A549 (cell line): ENCODE measurements around the gene ADAD2. TPM values are rescaled to one million over a fixed set of nuclear protein-coding genes. Genes with fewer than 3 reads are reported as not detected.

Source experiments
- ATAC-seq, 2 experiments: fragments of 200-7000 bp in 1 of 2; fragments of >200 bp in 1 of 2; cut with Nextera tagmentation in 1 of 2; cut with Tn5 transposase in 1 of 2; 3 replicates each; pipeline versions ENCODE4 v1.8.0 to v1.9.1; 2018 to 2020; ENCODE audit warnings: mild to moderate bottlenecking in 1 of 2, moderate library complexity in 1 of 2
- CTCF ChIA-PET: fragments of 300-600 bp; sonication (Branson Sonifier 250); formaldehyde crosslinking; extraction: SDS; loops from one replicate; lab custom pipeline; 2021; ENCODE audit warnings: antibody characterized with exemption, inconsistent platforms; lab: Yijun Ruan, JAX
- POLR2A ChIA-PET: fragments of 350-600 bp; formaldehyde crosslinking; extraction: SDS; loops from one replicate; lab custom pipeline; 2021; ENCODE audit warnings: antibody characterized with exemption, inconsistent platforms; lab: Yijun Ruan, JAX
- DNase-seq, 2 experiments: peaks; one replicate each; pipeline versions ENCODE4 v3.0.0 to v3.0.0-alpha.2; 2011 to 2016; ENCODE audit warnings: low read depth in 1 of 2, low spot score in 1 of 2
- FAIRE-seq: peaks from 2 replicates; lab custom pipeline; 2011; peaks lifted over from hg19 to GRCh38; lab: Jason Lieb, UNC
- H3K27ac ChIP-seq, 2 experiments: fragments of >200 bp; sonication (Bioruptor Twin); formaldehyde crosslinking; 3 replicates each; pipeline ENCODE4 v1.5.1; 2016 to 2017
- H3K4me1 ChIP-seq: fragments of >200 bp; sonication (Bioruptor Twin); formaldehyde crosslinking; 3 replicates; pipeline ENCODE4 v1.6.1; 2016
- H3K4me2 ChIP-seq: fragments of >200 bp; sonication (Bioruptor Twin); formaldehyde crosslinking; 3 replicates; pipeline ENCODE4 v1.6.1; 2016
- H3K4me3 ChIP-seq: fragments of >200 bp; sonication (Bioruptor Twin); formaldehyde crosslinking; 3 replicates; pipeline ENCODE4 v1.5.1; 2016
- H3K9me3 ChIP-seq: fragments of >200 bp; sonication (Bioruptor Twin); formaldehyde crosslinking; 3 replicates; pipeline ENCODE4 v1.6.1; 2016
- CBX8 ChIP-seq: fragments of 200-600 bp; sonication (generic); IDR thresholded peaks from 2 replicates; pipeline ENCODE4 v1.6.1; 2016
- CHD2 ChIP-seq: fragments of 150-350 bp; IDR thresholded peaks from 2 replicates; pipeline ENCODE4 v1.6.1; 2014; ENCODE audit warnings: low read length; ENCODE audit not compliant: partially characterized antibody
- EHMT2 ChIP-seq: fragments of 200-600 bp; sonication (generic); IDR thresholded peaks from 2 replicates; pipeline ENCODE4 v1.6.1; 2016; ENCODE audit warnings: antibody characterized with exemption, low read depth, mild to moderate bottlenecking, moderate library complexity
- ESRRA ChIP-seq: fragments of 150-350 bp; IDR thresholded peaks from 2 replicates; pipeline ENCODE4 v1.6.1; 2014; ENCODE audit warnings: mild to moderate bottlenecking, low read length, borderline replicate concordance
- FOSB ChIP-seq: fragments of 250-450 bp; sonication (Bioruptor Pico); IDR thresholded peaks from 2 replicates; pipeline ENCODE4 v1.5.0; 2020; ENCODE audit warnings: mild to moderate bottlenecking, moderate library complexity
- JUNB ChIP-seq: fragments of >200 bp; sonication (Bioruptor Twin); formaldehyde crosslinking; IDR thresholded peaks from 2 replicates; pipeline ENCODE4 v1.6.1; 2016
- KDM1A ChIP-seq: fragments of 200-600 bp; sonication (generic); IDR thresholded peaks from 2 replicates; pipeline ENCODE4 v1.6.1; 2016; ENCODE audit warnings: low read depth, mild to moderate bottlenecking
- NR3C1 ChIP-seq: fragments of >200 bp; sonication (Bioruptor Twin); formaldehyde crosslinking; IDR thresholded peaks from 3 replicates; pipeline ENCODE4 v1.6.1; 2017
- POLR2AphosphoS2 ChIP-seq: conservative IDR thresholded peaks from 2 replicates; pipeline ENCODE4 v1.6.1; 2012; ENCODE audit warnings: low read length, improper control_type of control experiment, inconsistent platforms
- RARB ChIP-seq: fragments of 250-450 bp; sonication (Bioruptor Pico); IDR thresholded peaks from 2 replicates; pipeline ENCODE4 v1.8.0; 2021; ENCODE audit warnings: mild to moderate bottlenecking, moderate library complexity
- RCOR1 ChIP-seq: fragments of 150-350 bp; IDR thresholded peaks from 2 replicates; pipeline ENCODE4 v1.6.1; 2014; ENCODE audit warnings: antibody characterized with exemption, low read length, low read depth
- TP53 ChIP-seq: fragments of 250-450 bp; sonication (Bioruptor Pico); IDR thresholded peaks from 2 replicates; pipeline ENCODE4 v1.5.0; 2021; ENCODE audit warnings: mild to moderate bottlenecking, moderate library complexity
- USF2 ChIP-seq: fragments of 450-650 bp; IDR thresholded peaks from 2 replicates; pipeline ENCODE4 v1.6.1; 2014; ENCODE audit warnings: antibody characterized with exemption
- ZC3H11A ChIP-seq: fragments of 450-650 bp; IDR thresholded peaks from 2 replicates; pipeline ENCODE4 v1.6.1; 2014; ENCODE audit warnings: antibody characterized with exemption, mild to moderate bottlenecking
- ZSCAN20 ChIP-seq: fragments of 250-450 bp; sonication (Bioruptor Pico); IDR thresholded peaks from 2 replicates; pipeline ENCODE4 v1.8.0; 2022; ENCODE audit warnings: mild to moderate bottlenecking, moderate library complexity
- WGBS: methylation state at CpG from one replicate; pipeline ENCODE4 v1.1.6; 2017; ENCODE audit errors: missing lambda C conversion rate; 5-methylcytosine and 5-hydroxymethylcytosine counted together
- polyA plus RNA-seq, 4 experiments: library from polyadenylated mRNA; depleted of rRNA in 3 of 4; stranded (reverse); fragments of >200 nt; fragmentation: RNase III in 1 of 4; extraction: RNeasy Plus Mini Kit Qiagen cat#74134 plus additional on column Dnase treatment in 1 of 4; gene quantifications; 2 replicates in 3 of 4; 3 replicates in 1 of 4; pipeline ENCODE4 v1.2.3, GENCODE V29; 2011 to 2017
- TF ChIP-seq, protein P1 (sequence below): fragments of >200 bp; sonication (Bioruptor Twin); formaldehyde crosslinking; IDR thresholded peaks from 2 replicates; pipeline ENCODE4 v1.6.1; 2016
- TF ChIP-seq, protein P2 (sequence below): fragments of 250-450 bp; sonication (Bioruptor Pico); IDR thresholded peaks from 2 replicates; pipeline ENCODE4 v1.5.0; 2020; ENCODE audit warnings: low read depth, mild to moderate bottlenecking, moderate library complexity

Gene ADAD2
- polyA plus RNA-seq, 2 of the 4 experiments (the other 2 are of a cell fraction): not detected

GRCh38 chr16:84181144-84181915 is 9.6 kb upstream of the ADAD2 start:
- peaks cover 25% of the 10 kb centered on the region for H3K4me1 ChIP-seq
- H3K4me2 ChIP-seq: no peak overlapping the region
- WGBS: 86% methylated on average over 32 of the region's 41 CpGs
- DNase-seq: no peak
- ChIA-PET CTCF (interaction anchor here (0.9 to 11.7 kb wide), 6 partner anchors 9 to 303 kb away, joined by 3 to 92 read pairs (median 26); partner anchors contain the start of gene MBTPS1), POLR2A (no interaction called here)
- no peak for TF ChIP-seq USF2
- no peak for TF ChIP-seq ZSCAN20
- ATAC-seq: no peak
- H3K9me3 ChIP-seq: no peaks in the 10 kb centered on the region
- H3K27ac ChIP-seq: no peak overlapping the region
- FAIRE-seq: no peak
- no peak overlapping the region for H3K4me3 ChIP-seq

DNA sequence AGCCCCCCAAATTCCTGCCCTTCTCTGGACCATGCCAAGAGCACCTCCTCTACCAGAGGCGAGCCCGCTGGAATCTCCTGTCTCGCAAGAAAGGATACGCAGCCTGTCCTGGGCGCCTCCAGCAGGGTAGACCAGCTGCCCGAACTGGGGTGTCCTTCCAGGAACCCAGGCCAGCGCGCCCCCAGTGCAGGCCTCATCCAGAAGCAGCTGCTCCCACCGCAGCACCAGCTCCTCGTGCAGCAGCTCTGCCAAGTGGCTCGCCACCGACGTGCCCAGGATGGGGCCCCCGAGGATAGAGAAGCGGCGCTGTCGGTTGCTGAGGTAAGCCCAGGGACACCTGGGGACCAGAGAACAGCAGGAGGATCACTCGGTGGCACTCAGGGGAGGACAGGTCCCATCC is 8.9 kb upstream of the ADAD2 start:
- POLR2A ChIA-PET: no interaction called here

GRCh38 chr16:84182680-84183571 is 8.0 kb upstream of the ADAD2 start:
- ATAC-seq (no peak), FAIRE-seq (no peak), DNase-seq (no peak)
- peaks cover 9% of the 10 kb centered on the region for H3K4me1 ChIP-seq
- POLR2A ChIA-PET: no interaction called here
- CTCF ChIA-PET: interaction anchor here (0.6 to 11.7 kb wide), 21 partner anchors 11 to 434 kb away, joined by 3 to 92 read pairs (median 5); no protein-coding TSS in a partner anchor
- no peak overlapping the region for H3K4me3 ChIP-seq
- H3K27ac ChIP-seq: no peak overlapping the region
- 85% methylated on average over 19 of the region's 26 CpGs for WGBS
- H3K4me2 ChIP-seq: no peak overlapping the region
- H3K9me3 ChIP-seq: no peaks in the 10 kb centered on the region
- TF ChIP-seq CHD2 (no peak), KDM1A (no peak)

More for the DNA sequence above, 8.9 kb upstream of the ADAD2 start:
- no peak overlapping the region for H3K27ac ChIP-seq
- no peak for TF ChIP-seq JUNB
- TF ChIP-seq ZC3H11A: no peak
- TF ChIP-seq EHMT2: no peak
- TF ChIP-seq, protein P1, sequence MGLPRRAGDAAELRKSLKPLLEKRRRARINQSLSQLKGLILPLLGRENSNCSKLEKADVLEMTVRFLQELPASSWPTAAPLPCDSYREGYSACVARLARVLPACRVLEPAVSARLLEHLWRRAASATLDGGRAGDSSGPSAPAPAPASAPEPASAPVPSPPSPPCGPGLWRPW: no peak
- no peak for TF ChIP-seq NR3C1
- TF ChIP-seq RCOR1: no peak
- no peak for TF ChIP-seq CBX8
- TF ChIP-seq TP53 (CRISPR knock-in tag): no peak
- TF ChIP-seq POLR2AphosphoS2: no peak
- TF ChIP-seq FOSB (CRISPR knock-in tag): no peak
- no peak for TF ChIP-seq ESRRA
- TF ChIP-seq, protein P2, sequence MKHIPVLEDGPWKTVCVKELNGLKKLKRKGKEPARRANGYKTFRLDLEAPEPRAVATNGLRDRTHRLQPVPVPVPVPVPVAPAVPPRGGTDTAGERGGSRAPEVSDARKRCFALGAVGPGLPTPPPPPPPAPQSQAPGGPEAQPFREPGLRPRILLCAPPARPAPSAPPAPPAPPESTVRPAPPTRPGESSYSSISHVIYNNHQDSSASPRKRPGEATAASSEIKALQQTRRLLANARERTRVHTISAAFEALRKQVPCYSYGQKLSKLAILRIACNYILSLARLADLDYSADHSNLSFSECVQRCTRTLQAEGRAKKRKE (CRISPR knock-in tag): no peak
- TF ChIP-seq RARB (CRISPR knock-in tag): no peak
- ATAC-seq (no peak), FAIRE-seq (no peak), DNase-seq (no peak)
- no peaks in the 10 kb centered on the region for H3K9me3 ChIP-seq
- no peak overlapping the region for H3K4me3 ChIP-seq
- peaks cover 17% of the 10 kb centered on the region for H3K4me1 ChIP-seq
- CTCF ChIA-PET: interaction anchor here (0.8 to 11.7 kb wide), 6 partner anchors 10 to 302 kb away, joined by 3 to 92 read pairs (median 8); partner anchors contain the start of gene MBTPS1
- WGBS: 97% methylated on average over 11 of the region's 18 CpGs
- H3K4me2 ChIP-seq: no peak overlapping the region
